Mesodermal cell (in vitro differentiated cells): ENCODE measurements around the gene TGM5.
"Not testable (repeated sequence)": the region's sequence is repeated elsewhere in the genome, so short reads cannot be mapped to it uniquely, and the experiment has no call there.

Source experiments
- H3K27ac ChIP-seq: 2 replicates; pipeline ENCODE4 v1.7.0; 2013; ENCODE audit warnings: mild to moderate bottlenecking, low read depth, low read length, moderate library complexity; ENCODE audit not compliant: severe bottlenecking
- H3K36me3 ChIP-seq: 2 replicates; pipeline ENCODE4 v1.7.1; 2013; ENCODE audit warnings: mild to moderate bottlenecking, low read length, moderate library complexity; ENCODE audit not compliant: control insufficient read depth, insufficient read depth
- H3K4me1 ChIP-seq: one replicate; pipeline ENCODE4 v1.7.1; 2013; ENCODE audit warnings: mild to moderate bottlenecking, low read length; ENCODE audit not compliant: insufficient read depth, control insufficient read depth, poor library complexity, severe bottlenecking
- H3K4me3 ChIP-seq: 2 replicates; pipeline ENCODE4 v1.7.0; 2013; ENCODE audit warnings: low read length, control low read depth, mild to moderate bottlenecking; ENCODE audit not compliant: insufficient read depth, poor library complexity, severe bottlenecking; ENCODE audit errors: extremely low read depth
- H3K9me3 ChIP-seq: 2 replicates; pipeline ENCODE4 v1.7.1; 2013; ENCODE audit warnings: mild to moderate bottlenecking, low read length, moderate library complexity; ENCODE audit not compliant: control insufficient read depth
- WGBS, 2 experiments: methylation state at CpG; one replicate each; pipeline ENCODE4 v1.1.5; 2013; ENCODE audit warnings: missing lambda C conversion rate in 2 of 2; ENCODE audit not compliant: insufficient coverage in 2 of 2; 5-methylcytosine and 5-hydroxymethylcytosine counted together

Gene TGM5

DNA sequence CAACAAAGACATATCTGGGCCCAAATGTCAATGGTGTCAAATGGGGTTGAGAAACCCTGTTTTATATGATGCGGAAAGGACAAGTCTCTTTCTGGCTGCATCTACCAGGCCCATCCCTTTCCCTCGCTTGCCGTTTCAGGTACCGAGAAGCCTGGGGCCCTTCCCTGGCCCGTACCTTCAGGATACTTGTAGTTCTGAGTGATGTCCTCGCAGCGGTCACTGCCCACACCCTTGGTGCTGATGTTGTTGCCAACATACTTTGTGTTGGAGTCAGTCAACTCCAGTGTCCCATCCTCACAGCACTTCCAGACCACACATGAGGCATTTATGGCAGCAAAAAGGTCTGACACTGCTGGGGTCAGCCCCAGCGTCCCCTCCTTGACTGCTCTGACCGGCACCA lies 59.7 kb downstream of the TGM5 start:
- Histone ChIP-seq H3K4me3 (no peak overlapping the region), H3K27ac (no peak overlapping the region), H3K36me3 (no peaks in the 10 kb centered on the region), H3K4me1 (no peaks in the 10 kb centered on the region), H3K9me3 (no peaks in the 10 kb centered on the region)
- 91 to 96% methylated on average over 6 to 9 of the region's 9 CpGs for WGBS, 2 experiments

DNA sequence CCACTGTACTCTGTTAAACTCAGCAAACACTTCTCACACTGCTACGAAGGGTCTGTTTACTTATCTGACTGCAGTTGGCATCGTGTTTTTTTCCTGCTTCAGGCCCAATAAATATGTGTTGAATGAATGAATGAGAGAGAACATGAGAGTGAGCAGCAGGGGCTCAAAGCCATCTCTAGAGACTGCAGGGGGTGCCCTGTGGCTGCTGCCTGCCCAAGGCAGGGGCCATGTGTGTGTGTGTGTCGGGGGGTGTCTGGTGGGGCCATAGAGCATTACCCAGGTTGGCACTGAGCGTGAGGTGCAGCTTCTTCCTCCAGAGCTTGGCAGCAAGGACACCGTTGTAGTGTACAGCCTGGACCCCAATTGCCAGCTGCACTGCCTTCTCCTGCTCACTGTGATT lies 60.7 kb downstream of the TGM5 start:
- Histone ChIP-seq H3K36me3 (no peaks in the 10 kb centered on the region), H3K4me3 (no peak overlapping the region), H3K4me1 (no peaks in the 10 kb centered on the region), H3K27ac (no peak overlapping the region), H3K9me3 (no peaks in the 10 kb centered on the region)
- WGBS, 2 experiments = 88 to 89% methylated on average over 4 to 5 of the region's 5 CpGs

- H3K9me3 ChIP-seq = no peaks in the 10 kb centered on the region
- no peaks in the 10 kb centered on the region for H3K4me1 ChIP-seq
- no peaks in the 10 kb centered on the region for H3K36me3 ChIP-seq
- 45 to 48% methylated on average over 8 of the region's 8 CpGs for WGBS, 2 experiments
- no peak overlapping the region for H3K4me3 ChIP-seq
- no peak overlapping the region for H3K27ac ChIP-seq
Observed at GRCh38 chr15:43204016-43204901, 62.5 kb downstream of the TGM5 start.

DNA sequence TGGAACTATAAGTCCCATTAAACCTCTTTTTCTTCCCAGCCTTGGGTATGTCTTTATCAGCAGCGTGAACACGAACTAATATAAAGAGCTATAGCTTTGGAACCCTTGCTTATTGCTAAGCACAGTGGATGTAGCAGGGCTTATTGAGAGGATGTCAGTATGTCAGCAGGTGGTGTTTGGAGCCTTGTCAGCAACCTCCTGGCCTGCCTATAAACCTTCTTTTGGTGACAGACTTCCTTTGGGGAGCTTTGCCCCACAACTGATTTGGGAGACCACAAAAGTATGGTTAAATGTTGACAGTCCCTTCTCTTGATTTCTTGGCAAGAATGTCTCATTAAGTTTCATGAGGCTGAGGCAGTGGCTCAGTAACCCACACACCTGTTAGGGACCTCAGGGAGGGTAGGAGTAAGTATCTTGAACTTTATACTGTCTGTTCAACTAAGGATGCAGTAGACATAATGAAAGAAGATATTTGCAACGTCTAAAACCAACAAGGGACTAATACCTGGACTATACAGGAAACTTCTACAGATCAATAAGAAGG lies 66.7 kb downstream of the TGM5 start:
- Histone ChIP-seq H3K9me3 (peaks cover 10% of the 10 kb centered on the region), H3K36me3 (peaks cover 16% of the 10 kb centered on the region), H3K27ac (no peak overlapping the region), H3K4me1 (no peaks in the 10 kb centered on the region), H3K4me3 (no peak overlapping the region)
- 90% methylated on average over 2 of the region's 3 CpGs; no CpG with 5 or more reads in 1 of the 2 experiments for WGBS, 2 experiments

DNA sequence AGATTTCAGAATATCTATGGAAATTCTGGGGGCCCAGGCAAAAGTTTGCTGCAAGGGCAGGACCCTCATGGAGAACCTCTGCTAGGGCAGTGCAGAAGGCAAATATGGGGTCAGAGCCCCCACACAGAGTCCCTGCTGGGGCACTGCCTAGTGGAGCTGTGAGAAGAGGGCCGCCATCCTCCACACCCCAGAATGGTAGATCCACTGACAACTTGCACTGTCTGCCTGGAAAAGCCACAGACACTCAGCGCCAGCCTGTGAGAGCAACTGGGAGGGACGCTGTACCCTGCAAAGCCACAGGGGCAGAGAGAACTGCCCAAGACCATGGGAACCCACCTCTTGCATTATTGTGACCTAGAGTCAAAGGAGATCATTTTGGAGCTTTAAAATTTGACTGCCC lies 67.7 kb downstream of the TGM5 start:
- WGBS, 2 experiments = 100% methylated on average over 2 of the region's 3 CpGs
- peaks cover 10% of the 10 kb centered on the region for H3K9me3 ChIP-seq
- H3K27ac ChIP-seq = no peak overlapping the region
- H3K36me3 ChIP-seq = peaks cover 24% of the 10 kb centered on the region
- H3K4me3 ChIP-seq = no peak overlapping the region
- H3K4me1 ChIP-seq = no peaks in the 10 kb centered on the region

GRCh38 chr15:43198556-43198955 lies 68.2 kb downstream of the TGM5 start:
- not testable (repeated sequence) for H3K4me1 ChIP-seq, H3K27ac ChIP-seq, H3K9me3 ChIP-seq, H3K4me3 ChIP-seq
- H3K36me3 ChIP-seq = peaks cover 25% of the 10 kb centered on the region
- 92 to 100% methylated on average over 2 to 4 of the region's 4 CpGs for WGBS, 2 experiments

GRCh38 chr15:43197773-43198172 lies 69.0 kb downstream of the TGM5 start:
- not testable (repeated sequence) for H3K4me1 ChIP-seq, H3K4me3 ChIP-seq, H3K27ac ChIP-seq, H3K9me3 ChIP-seq
- WGBS, 2 experiments = 90 to 100% methylated on average over 1 to 2 of the region's 3 CpGs
- peaks cover 32% of the 10 kb centered on the region for H3K36me3 ChIP-seq

GRCh38 chr15:43196760-43197548 lies 69.8 kb downstream of the TGM5 start:
- peaks cover 41% of the 10 kb centered on the region for H3K36me3 ChIP-seq
- H3K9me3 ChIP-seq = peaks cover 10% of the 10 kb centered on the region
- H3K27ac ChIP-seq = no peak overlapping the region
- H3K4me3 ChIP-seq = no peak overlapping the region
- no peaks in the 10 kb centered on the region for H3K4me1 ChIP-seq
- WGBS, 2 experiments = 82 to 90% methylated on average over 5 to 8 of the region's 10 CpGs

GRCh38 chr15:43194795-43195194 lies 71.9 kb downstream of the TGM5 start:
- no CpG with 5 or more reads among the region's 2 CpGs for WGBS, 2 experiments

DNA sequence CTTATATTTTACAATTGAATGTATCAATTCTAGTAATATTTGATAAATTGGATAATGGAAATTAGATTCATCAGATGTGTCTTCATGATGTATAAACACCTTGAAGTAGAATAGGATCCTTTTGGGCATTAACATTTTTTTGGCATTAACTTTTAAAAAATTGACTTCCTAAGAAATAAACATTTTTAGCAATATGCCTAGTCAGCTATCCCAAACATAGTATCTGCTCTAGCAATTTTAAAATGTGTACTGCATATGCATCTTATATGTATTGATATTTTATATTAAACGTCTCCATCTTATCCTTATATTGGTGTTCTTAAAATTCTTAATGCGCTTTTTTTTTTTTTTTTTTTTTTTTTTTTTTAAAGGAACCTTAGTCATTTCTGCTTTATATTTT lies 73.0 kb downstream of the TGM5 start:
- Histone ChIP-seq H3K9me3 (peaks cover 8% of the 10 kb centered on the region), H3K36me3 (peaks cover 67% of the 10 kb centered on the region), H3K4me3 (no peak overlapping the region), H3K4me1 (no peaks in the 10 kb centered on the region), H3K27ac (no peak overlapping the region)
- WGBS, 2 experiments = no CpG with 5 or more reads among the region's 2 CpGs

More at GRCh38 chr15:43194795-43195194, 71.9 kb downstream of the TGM5 start:
- no peak overlapping the region for H3K4me3 ChIP-seq
- no peaks in the 10 kb centered on the region for H3K4me1 ChIP-seq
- peaks cover 58% of the 10 kb centered on the region for H3K36me3 ChIP-seq
- H3K9me3 ChIP-seq = peaks cover 10% of the 10 kb centered on the region
- H3K27ac ChIP-seq = no peak overlapping the region
